GM06990 (cell line): ENCODE results near the gene TMEM72.

Source experiments
- DNase-seq: peaks from one replicate; pipeline ENCODE4 v3.0.0-alpha.2; 2011; ENCODE audit not compliant: insufficient read length; ENCODE audit errors: extremely low read depth
- H3K27me3 ChIP-seq: replicated peaks from 2 replicates; pipeline ENCODE4 v1.6.0; 2011; ENCODE audit warnings: low read length; ENCODE audit not compliant: control insufficient read depth, insufficient read depth
- H3K36me3 ChIP-seq: 2 replicates; pipeline ENCODE4 v1.5.1; 2011; ENCODE audit warnings: low read length; ENCODE audit not compliant: control insufficient read depth, insufficient read depth
- H3K4me3 ChIP-seq: replicated peaks from 2 replicates; pipeline ENCODE4 v1.5.1; 2011; ENCODE audit warnings: low read depth, mild to moderate bottlenecking, control low read depth, low read length
- TF ChIP-seq, protein P1 (sequence below): IDR thresholded peaks from 2 replicates; pipeline ENCODE4 v1.5.1; 2011; ENCODE audit warnings: low read length, control low read depth, mild to moderate bottlenecking, inconsistent platforms; ENCODE audit not compliant: insufficient read depth, poor library complexity, severe bottlenecking

The TMEM72 gene

DNA sequence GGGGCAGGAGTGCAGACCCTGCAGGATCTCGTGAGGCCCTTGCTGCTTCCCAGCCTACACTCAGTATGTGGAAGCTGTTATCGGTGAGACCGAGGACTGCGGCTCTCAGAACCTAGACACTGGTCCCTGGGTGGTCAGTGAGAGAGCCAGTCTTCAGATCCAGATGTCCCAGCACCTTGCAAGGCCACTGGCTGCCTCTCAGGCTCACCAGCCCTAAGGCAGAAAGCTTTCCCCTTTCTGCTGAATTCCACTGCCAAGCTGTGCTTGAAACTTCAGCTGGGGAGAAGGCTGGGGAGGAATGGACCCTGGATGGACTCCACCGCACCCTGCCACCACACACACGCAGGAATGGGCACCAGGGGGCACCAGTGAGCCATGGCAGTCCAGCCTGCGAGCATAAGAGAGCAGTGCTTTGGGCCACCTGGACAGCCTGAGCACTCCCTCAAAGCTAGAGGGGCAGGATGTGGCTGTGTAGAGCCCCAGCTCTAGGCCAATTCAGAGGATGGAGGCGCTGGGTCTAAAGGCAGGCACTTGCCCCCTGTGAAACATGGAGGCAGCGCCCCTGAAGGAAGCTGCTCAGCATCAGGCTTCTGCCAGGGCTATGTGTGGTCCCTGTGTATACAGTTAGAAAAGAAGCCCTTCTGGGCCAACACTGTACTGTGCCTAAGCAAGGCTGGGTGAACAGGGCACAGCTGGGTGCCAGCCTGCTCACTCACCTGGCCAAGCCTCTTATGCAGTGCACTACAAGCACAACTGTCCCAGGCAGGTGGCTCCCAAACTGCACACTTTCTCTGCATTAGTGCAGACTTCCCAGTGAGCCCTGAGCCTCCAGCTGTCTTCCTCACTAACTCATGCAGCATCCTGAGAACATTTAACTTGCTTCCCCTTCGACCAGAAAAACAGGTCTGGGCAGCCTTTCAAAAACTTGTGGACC, 21.6 kb downstream of the TMEM72 start:
- DNase-seq: peak; percentile 73
- Histone ChIP-seq H3K27me3 (no peaks in the 10 kb centered on the region; the same call in 1 of the 2 replicates), H3K4me3 (no peak overlapping the region), H3K36me3 (no peaks in the 10 kb centered on the region)
- TF ChIP-seq, protein P1, sequence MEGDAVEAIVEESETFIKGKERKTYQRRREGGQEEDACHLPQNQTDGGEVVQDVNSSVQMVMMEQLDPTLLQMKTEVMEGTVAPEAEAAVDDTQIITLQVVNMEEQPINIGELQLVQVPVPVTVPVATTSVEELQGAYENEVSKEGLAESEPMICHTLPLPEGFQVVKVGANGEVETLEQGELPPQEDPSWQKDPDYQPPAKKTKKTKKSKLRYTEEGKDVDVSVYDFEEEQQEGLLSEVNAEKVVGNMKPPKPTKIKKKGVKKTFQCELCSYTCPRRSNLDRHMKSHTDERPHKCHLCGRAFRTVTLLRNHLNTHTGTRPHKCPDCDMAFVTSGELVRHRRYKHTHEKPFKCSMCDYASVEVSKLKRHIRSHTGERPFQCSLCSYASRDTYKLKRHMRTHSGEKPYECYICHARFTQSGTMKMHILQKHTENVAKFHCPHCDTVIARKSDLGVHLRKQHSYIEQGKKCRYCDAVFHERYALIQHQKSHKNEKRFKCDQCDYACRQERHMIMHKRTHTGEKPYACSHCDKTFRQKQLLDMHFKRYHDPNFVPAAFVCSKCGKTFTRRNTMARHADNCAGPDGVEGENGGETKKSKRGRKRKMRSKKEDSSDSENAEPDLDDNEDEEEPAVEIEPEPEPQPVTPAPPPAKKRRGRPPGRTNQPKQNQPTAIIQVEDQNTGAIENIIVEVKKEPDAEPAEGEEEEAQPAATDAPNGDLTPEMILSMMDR: peak; percentile 96

DNA sequence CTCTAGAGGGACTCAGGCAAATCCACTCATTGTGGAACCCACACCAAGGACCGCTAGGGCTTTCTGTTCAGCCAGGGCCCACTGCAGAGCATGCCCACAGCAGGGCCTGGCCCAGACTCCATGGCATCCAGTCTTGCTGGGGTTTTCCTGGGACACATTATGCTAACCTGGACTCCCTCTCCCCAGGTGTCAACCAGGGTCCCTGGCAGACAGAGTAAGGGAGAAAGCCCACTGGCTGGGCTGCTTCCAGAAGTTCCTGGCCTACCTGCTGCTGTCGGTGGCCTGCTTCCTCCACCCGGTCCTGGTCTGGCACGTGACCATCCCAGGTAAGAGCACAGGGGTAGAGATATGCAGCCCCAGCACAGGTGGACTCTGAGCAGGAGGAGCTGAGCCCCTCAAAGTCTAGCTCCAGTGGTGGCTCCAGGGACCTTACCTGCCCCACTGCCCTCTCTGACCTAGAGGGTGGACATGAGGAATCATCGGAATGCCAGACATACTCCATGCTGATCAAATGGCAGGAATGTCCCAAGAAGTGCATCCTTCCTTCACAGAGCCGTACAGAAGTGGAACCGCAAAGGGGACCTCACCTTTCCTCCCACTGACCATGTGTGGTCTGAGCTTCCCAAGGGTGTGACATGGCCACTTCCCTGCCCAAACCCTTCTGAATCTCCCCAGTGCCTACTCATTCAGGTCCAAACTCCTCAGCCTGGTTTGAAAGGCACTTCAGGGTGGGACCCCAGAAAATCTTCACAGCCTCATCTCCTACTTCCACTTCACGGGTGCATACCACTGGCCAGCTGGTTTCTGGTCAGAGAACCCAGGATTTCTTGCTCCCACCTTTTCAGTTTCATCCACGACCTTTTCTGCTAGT, 22.5 kb downstream of the TMEM72 start:
- no peaks in the 10 kb centered on the region; the same call in 1 of the 2 replicates for H3K27me3 ChIP-seq
- H3K36me3 ChIP-seq: no peaks in the 10 kb centered on the region
- TF ChIP-seq, protein P1: no peak
- no peak overlapping the region for H3K4me3 ChIP-seq
- no peak for DNase-seq

DNA sequence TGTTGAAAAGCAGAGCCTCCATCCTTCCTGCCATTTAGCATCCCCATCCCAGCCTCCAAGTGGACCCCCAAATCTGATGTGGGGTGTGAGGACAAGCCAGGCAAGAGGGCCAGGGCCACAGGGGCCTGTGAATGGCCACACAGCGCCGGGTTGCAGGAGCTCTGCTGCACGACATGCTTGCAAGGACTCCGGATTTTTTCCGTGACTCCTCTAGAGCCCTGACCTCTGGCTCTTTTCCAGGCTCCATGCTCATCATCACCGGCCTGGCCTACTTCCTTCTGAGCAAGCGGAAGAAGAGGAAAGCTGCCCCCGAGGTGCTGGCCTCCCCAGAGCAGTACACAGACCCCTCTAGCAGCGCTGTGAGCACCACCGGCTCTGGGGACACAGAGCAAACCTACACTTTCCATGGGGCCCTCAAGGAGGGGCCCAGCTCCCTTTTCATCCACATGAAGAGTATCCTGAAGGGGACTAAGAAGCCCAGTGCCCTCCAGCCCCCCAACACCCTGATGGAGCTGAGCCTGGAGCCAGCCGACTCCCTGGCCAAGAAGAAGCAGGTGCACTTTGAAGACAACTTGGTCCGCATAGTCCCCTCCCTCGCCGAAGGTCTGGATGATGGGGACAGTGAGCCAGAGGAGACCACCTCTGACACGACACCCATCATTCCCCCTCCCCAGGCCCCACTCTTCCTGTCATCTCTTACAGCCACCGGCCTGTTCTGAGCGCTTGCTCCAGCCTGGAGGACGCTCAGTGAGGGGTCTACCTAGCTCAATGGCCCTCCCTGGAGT, 23.5 kb downstream of the TMEM72 start:
- Histone ChIP-seq H3K4me3 (no peak overlapping the region), H3K27me3 (no peaks in the 10 kb centered on the region), H3K36me3 (no peaks in the 10 kb centered on the region)
- TF ChIP-seq, protein P1: no peak
- DNase-seq: no peak

- no peak for DNase-seq
- TF ChIP-seq, protein P1: no peak
- Histone ChIP-seq H3K4me3 (no peak overlapping the region), H3K27me3 (no peaks in the 10 kb centered on the region), H3K36me3 (no peaks in the 10 kb centered on the region)
Measured at GRCh38 chr10:44935201-44935965, 24.2 kb downstream of the TMEM72 start.

- TF ChIP-seq, protein P1: no peak
- H3K4me3 ChIP-seq: no peak overlapping the region
- no peaks in the 10 kb centered on the region for H3K27me3 ChIP-seq
- no peaks in the 10 kb centered on the region for H3K36me3 ChIP-seq
- no peak for DNase-seq
Measured at GRCh38 chr10:44935966-44936295, 24.8 kb downstream of the TMEM72 start.
